Activated naive CD8-positive, alpha-beta T cell (primary cell): ENCODE results near the gene NCKAP5.
"Not testable (repeated sequence)": the region's sequence is repeated elsewhere in the genome, so short reads cannot be mapped to it uniquely, and the experiment has no call there.

Source experiments
- H3K27ac Mint-ChIP-seq: one replicate; pipeline ENCODE4 v1.8.0; 2021; ENCODE audit warnings: mixed read lengths
- H3K27me3 Mint-ChIP-seq: one replicate; pipeline ENCODE4 v1.8.0; 2021; ENCODE audit warnings: mixed read lengths
- H3K36me3 Mint-ChIP-seq: one replicate; pipeline ENCODE4 v1.8.0; 2021; ENCODE audit warnings: mixed read lengths
- H3K4me1 Mint-ChIP-seq: one replicate; pipeline ENCODE4 v1.8.0; 2021; ENCODE audit warnings: low read depth, mixed read lengths
- H3K4me3 Mint-ChIP-seq: one replicate; pipeline ENCODE4 v1.8.0; 2021; ENCODE audit warnings: mild to moderate bottlenecking, mixed read lengths
- H3K9me3 Mint-ChIP-seq: one replicate; pipeline ENCODE4 v1.8.0; 2021; ENCODE audit warnings: low read depth, mixed read lengths

NCKAP5 gene

DNA sequence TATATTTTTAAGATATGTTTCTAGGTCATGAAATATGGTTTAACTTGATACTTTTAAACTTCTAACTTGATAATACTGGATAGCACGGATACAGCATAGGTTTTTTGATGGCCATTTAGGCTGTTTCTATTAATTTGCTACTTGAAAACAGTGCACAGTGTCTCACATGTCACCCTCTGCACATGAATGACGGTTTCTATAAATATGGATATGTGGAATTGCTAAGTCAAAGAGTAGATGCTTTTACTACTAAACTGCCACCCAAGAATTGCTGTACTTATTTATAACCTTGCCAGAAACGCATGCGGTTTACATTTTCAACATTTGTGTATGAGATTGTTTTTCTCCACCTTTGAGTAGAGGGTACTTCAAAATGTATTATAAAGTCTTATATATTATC, 723.7 kb downstream of the NCKAP5 start:
- Mint-ChIP-seq H3K9me3 (no peaks in the 10 kb centered on the region), H3K36me3 (no peaks in the 10 kb centered on the region), H3K4me1 (no peaks in the 10 kb centered on the region), H3K27ac (no peak overlapping the region), H3K27me3 (no peaks in the 10 kb centered on the region), H3K4me3 (no peak overlapping the region)

DNA sequence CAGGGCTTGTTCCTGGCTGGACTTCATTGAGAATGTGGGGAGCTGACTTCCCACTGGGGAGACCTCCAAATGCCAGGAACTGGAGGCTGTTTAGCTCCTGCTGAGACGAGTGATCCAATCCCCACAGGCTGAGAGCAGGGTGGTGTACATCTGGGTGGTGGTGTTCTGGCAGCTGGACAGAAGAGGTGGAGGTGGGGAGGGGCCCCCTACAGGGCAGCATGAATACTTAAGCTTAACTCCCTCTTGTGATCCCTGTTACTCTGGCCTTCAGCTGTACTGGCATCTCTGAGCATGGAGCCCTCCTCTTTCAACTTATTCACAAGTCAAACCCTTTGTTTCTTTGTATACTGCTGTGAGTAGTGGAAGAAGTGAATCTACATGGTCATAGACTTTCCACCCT, 730.5 kb downstream of the NCKAP5 start:
- Mint-ChIP-seq H3K27ac (no peak overlapping the region), H3K4me3 (no peak overlapping the region), H3K36me3 (no peaks in the 10 kb centered on the region)

DNA sequence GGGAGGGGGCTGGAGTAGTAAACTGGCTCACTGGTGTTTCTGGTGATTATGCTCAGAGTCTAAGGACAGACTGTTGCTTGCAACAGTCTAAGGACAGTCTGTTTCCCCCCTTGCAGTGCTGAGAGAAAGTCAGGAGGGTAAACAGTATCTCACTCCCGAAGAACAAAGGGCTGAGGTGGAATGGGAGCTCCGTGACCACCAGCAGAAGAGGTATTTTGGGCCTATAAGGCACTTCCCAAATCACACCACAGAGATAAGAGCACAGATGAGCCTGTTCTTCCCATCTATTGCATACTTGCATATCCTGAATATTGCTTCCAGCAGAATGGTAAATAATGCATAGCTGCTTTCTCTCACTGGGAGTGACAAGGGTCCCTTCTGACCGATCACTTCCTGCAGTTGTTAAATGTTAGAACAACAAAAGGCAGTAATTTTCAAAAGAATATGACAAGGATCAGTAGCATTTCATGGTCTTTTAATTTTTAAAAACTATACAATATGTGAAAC, 737.9 kb downstream of the NCKAP5 start:
- Mint-ChIP-seq H3K4me1 (no peaks in the 10 kb centered on the region), H3K27ac (no peak overlapping the region), H3K27me3 (no peaks in the 10 kb centered on the region), H3K36me3 (no peaks in the 10 kb centered on the region), H3K9me3 (peaks cover 8% of the 10 kb centered on the region), H3K4me3 (no peak overlapping the region)

More for the DNA sequence above, 730.5 kb downstream of the NCKAP5 start:
- Mint-ChIP-seq H3K4me1 (no peaks in the 10 kb centered on the region), H3K9me3 (peaks cover 24% of the 10 kb centered on the region), H3K27me3 (no peaks in the 10 kb centered on the region)

DNA sequence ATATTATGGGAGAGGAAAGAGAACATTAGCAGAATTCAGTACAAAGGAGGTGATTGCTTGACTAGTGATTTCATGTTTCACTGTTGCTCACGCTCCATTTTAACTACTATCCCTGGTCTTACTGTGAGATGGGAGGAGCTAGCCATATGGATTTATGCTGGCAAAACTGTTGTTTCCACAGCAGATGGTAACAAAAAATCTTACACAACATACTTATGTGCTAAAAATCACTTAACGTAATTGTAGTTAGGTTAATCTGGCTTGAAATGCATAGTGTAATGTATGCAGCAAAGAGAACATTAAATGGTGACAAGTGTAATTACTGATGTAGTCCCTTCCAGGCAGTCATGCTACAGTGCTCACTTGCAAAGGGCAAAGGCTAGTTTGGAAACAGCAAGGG, 742.7 kb downstream of the NCKAP5 start:
- no peaks in the 10 kb centered on the region for H3K9me3 Mint-ChIP-seq
- no peak overlapping the region for H3K4me3 Mint-ChIP-seq
- H3K36me3 Mint-ChIP-seq = no peaks in the 10 kb centered on the region
- H3K4me1 Mint-ChIP-seq = no peaks in the 10 kb centered on the region
- no peak overlapping the region for H3K27ac Mint-ChIP-seq
- no peaks in the 10 kb centered on the region for H3K27me3 Mint-ChIP-seq

DNA sequence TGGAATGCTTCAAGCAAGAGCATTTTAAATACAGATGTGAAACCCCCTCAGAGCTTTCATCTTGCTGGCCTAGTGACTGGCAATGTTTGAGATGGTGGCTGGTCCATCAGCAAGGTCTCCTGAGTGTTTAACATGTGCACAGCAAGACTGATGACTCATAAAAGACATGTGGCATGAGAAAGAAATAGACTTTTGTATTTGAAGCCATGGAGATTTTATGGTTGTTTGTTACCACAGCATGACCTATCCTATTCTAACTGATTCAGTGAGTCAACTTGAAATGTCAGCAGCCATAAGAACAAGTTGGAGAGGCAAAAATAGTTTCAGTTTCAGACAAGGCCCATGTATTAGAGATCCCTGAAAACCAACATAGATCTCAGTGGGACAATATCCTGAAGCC, 743.5 kb downstream of the NCKAP5 start:
- Mint-ChIP-seq H3K27ac (no peak overlapping the region), H3K27me3 (no peaks in the 10 kb centered on the region), H3K4me1 (no peaks in the 10 kb centered on the region), H3K36me3 (no peaks in the 10 kb centered on the region), H3K9me3 (no peaks in the 10 kb centered on the region), H3K4me3 (no peak overlapping the region)

DNA sequence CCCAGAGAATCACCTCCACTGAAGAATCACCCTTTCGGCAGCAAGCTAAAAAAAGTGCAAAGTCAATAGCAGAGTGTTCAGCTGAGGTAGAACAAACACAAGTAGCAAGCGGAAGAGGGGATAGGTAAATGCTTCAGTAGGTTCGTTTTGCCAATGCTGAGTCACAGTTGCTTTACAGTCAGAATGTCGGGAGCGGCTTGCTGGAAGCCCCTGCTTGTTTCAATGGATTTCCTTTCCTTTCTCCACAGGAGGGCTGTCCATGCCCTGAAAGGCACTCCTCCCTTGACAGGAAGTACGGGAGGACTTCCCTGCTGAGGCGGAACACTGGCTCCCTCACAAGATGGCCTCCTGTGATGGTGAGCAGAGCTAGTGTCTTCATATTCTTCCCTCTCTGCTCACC, 752.0 kb downstream of the NCKAP5 start:
- Mint-ChIP-seq H3K27ac (no peak overlapping the region), H3K36me3 (no peaks in the 10 kb centered on the region), H3K4me3 (no peak overlapping the region)

DNA sequence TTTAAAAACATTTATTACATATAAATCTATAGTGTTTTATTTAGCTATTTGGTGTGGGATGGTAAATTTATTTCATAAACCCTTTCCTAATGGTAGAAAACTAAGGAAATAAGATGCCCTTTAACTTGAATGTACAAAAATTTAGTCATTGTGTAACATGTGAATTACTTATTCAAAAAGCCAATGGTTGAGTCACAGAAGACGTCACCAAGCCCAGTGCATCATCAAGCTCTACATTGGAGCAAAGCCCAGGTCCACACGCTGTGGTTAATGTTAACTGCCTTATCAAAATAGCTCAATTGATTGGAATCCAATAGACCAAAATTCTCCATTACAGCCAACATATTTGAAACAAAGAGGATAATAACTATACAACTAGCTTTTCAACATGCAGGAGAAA, 752.7 kb downstream of the NCKAP5 start:
- no peaks in the 10 kb centered on the region for H3K27me3 Mint-ChIP-seq
- no peaks in the 10 kb centered on the region for H3K4me1 Mint-ChIP-seq
- peaks cover 9% of the 10 kb centered on the region for H3K9me3 Mint-ChIP-seq
- no peaks in the 10 kb centered on the region for H3K36me3 Mint-ChIP-seq
- no peak overlapping the region for H3K27ac Mint-ChIP-seq
- no peak overlapping the region for H3K4me3 Mint-ChIP-seq

More for the DNA sequence above, 752.0 kb downstream of the NCKAP5 start:
- peaks cover 7% of the 10 kb centered on the region for H3K9me3 Mint-ChIP-seq
- no peaks in the 10 kb centered on the region for H3K27me3 Mint-ChIP-seq
- no peaks in the 10 kb centered on the region for H3K4me1 Mint-ChIP-seq

DNA sequence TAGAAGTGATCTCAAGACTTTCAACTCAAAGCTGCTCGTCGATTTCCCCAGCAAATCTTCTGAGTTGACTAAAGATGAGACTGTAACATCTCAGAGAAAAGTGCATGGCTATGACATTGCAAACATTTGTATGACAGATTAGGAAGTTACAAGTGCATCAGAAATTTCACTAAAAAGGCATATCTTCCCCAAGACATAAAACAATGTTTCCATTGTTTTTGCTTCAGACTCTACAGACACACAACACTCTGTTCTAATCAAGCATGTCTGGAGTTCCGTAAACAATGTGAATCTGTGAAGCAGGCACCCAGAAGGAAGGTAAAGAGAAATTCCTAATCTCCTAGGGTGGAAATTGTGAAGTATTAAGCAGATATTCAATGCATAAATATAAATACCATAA, 753.6 kb downstream of the NCKAP5 start:
- Mint-ChIP-seq H3K27me3 (no peaks in the 10 kb centered on the region), H3K4me3 (no peak overlapping the region), H3K36me3 (no peaks in the 10 kb centered on the region), H3K4me1 (no peaks in the 10 kb centered on the region), H3K9me3 (peaks cover 10% of the 10 kb centered on the region), H3K27ac (no peak overlapping the region)

DNA sequence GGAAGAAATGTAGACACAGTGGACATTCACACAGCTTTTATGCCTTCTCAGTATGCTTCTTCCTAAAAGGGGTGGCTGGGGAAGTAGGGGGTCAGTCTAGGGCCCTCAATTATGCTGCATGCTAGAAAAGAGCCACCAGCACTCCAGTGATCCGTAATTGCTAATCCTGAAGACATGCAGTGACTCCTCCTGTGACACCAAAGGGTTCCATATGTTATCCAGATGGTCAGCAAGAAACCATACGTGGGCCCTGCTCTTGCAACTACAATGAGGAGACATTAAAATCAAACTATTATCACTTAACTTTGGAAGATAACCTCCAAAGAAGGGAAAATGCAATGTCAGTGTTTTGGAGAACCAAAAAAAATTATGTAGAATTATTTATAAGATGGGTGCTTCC, 754.8 kb downstream of the NCKAP5 start:
- peaks cover 14% of the 10 kb centered on the region for H3K9me3 Mint-ChIP-seq
- H3K36me3 Mint-ChIP-seq = no peaks in the 10 kb centered on the region
- H3K4me3 Mint-ChIP-seq = no peak overlapping the region
- H3K27ac Mint-ChIP-seq = no peak overlapping the region
- no peaks in the 10 kb centered on the region for H3K4me1 Mint-ChIP-seq
- H3K27me3 Mint-ChIP-seq = no peaks in the 10 kb centered on the region

DNA sequence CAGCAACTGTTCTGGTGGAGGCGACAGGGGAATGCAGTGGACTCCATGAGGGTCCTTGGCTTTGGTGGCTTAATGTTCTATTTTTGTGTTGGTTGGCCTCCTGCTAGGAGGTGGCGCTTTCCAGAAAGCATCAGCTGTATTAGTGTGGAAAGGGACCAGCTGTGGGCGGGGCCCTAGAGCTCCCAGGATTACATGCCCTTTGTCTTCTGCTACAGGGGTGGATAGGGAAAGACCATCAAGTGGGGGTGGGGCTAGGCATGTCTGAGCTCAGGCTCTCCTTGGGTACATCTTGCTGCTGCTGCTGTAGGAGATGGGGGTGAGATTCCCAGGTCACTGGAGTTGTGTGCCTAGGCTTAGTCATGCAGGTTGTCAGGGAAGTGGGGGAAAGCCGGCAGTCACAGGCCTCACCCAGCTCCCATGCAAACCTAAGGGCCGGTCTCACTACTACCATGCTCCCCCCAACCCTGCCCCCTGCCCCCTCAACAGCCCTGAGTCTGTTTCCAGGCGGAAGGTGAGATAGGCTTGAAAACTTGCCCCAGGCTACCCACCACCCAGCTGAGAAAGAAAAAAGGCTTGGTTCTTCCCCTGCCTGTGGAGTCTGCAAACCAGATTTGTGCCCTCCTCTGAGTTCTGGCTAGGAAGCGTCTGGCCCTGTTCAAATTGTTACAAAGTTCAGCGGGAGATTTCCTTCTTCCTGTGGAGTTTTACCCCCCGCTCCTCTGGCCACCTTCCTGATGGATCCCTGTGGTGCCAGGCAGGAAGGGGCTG, 756.9 kb downstream of the NCKAP5 start:
- H3K36me3 Mint-ChIP-seq = no peaks in the 10 kb centered on the region
- H3K27me3 Mint-ChIP-seq = no peaks in the 10 kb centered on the region
- H3K4me1 Mint-ChIP-seq = no peaks in the 10 kb centered on the region
- H3K27ac Mint-ChIP-seq = no peak overlapping the region
- H3K9me3 Mint-ChIP-seq = peaks cover 17% of the 10 kb centered on the region
- H3K4me3 Mint-ChIP-seq = no peak overlapping the region

DNA sequence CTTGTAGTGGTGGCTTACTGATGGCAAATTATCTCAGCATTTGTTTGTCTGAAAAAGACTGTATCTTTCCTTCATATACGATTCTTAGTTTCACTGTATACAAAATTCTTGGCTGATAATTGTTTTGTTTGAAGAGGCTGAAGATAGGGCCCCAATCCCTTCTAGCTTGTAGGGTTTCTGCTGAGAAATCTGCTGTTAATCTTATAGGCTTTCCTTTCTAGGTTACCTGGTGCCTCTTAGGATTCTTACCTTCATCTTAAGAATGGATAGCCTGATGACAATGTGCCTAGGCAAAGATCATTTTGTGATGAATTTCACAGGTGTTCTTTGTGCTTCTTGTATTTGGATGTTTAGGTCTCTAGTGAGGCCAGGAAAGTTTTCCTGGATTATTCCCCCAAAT, 758.3 kb downstream of the NCKAP5 start:
- not testable (repeated sequence) for H3K27ac Mint-ChIP-seq, H3K36me3 Mint-ChIP-seq, H3K27me3 Mint-ChIP-seq, H3K4me3 Mint-ChIP-seq, H3K4me1 Mint-ChIP-seq
- peaks cover 16% of the 10 kb centered on the region for H3K9me3 Mint-ChIP-seq

DNA sequence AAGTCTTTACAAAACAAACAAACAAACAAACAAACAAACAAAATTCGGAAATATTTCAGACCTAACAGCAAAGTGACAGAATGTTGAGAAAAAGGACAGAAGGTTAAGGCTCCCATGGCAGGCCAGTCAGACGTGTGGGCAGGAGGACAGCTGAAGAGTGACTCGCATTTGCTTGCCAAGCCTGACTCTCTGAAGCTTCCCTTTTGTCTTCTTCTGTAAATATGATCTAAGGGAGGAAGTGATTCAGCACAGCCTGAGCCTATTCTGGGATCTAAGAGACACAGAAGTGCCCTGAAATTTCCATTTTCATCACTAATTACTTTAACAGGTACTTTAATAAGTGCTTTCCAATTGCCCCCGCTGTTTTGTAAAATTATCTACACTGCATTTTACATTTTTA, 764.2 kb downstream of the NCKAP5 start:
- no peaks in the 10 kb centered on the region for H3K27me3 Mint-ChIP-seq
- peaks cover 7% of the 10 kb centered on the region for H3K9me3 Mint-ChIP-seq

DNA sequence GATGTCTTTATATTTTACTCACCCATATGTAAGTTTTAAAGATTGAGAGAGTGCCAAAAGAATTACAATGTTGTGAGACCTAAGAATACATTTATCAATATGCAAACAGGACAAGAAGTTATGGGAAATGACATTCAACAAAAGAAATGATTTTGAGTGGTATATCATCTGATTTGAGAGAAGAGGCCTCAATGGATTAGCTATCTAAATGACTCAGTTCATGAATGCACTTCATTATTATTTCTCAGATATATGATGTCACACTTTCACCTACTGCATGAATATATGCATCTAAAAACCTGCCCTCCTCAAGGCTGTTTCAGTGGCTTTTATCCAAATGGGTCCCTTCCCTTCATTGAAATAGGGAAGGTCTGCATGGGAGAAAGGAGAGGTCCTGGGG, 769.9 kb downstream of the NCKAP5 start:
- H3K27me3 Mint-ChIP-seq = no peaks in the 10 kb centered on the region
- no peaks in the 10 kb centered on the region for H3K9me3 Mint-ChIP-seq
- no peaks in the 10 kb centered on the region for H3K4me1 Mint-ChIP-seq
- H3K27ac Mint-ChIP-seq = no peak overlapping the region
- H3K4me3 Mint-ChIP-seq = no peak overlapping the region
- no peaks in the 10 kb centered on the region for H3K36me3 Mint-ChIP-seq

More for the DNA sequence above, 764.2 kb downstream of the NCKAP5 start:
- Mint-ChIP-seq H3K36me3 (no peaks in the 10 kb centered on the region), H3K27ac (no peak overlapping the region), H3K4me1 (no peaks in the 10 kb centered on the region), H3K4me3 (no peak overlapping the region)

DNA sequence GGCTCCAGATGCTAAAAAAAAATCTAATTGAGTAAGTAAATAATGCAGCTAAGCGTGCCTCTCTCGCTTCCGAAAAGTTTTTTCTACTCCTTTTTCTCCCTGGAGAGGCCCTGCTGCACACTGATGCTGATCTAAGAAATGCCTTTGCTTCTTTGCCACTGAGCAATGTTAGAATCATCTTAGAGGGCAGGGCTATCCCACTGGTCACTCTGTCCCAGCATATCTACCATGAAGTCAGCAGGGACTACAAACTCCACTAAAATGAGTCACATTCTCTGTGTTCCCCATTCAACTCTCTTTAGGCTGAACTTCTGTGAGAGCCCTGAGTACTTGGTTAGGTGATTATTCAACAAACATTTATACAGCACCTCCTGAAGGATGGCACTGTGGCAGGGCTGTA, 770.7 kb downstream of the NCKAP5 start:
- no peaks in the 10 kb centered on the region for H3K9me3 Mint-ChIP-seq
- no peak overlapping the region for H3K4me3 Mint-ChIP-seq
- H3K4me1 Mint-ChIP-seq = no peaks in the 10 kb centered on the region
- no peak overlapping the region for H3K27ac Mint-ChIP-seq
- H3K36me3 Mint-ChIP-seq = no peaks in the 10 kb centered on the region
- H3K27me3 Mint-ChIP-seq = no peaks in the 10 kb centered on the region

DNA sequence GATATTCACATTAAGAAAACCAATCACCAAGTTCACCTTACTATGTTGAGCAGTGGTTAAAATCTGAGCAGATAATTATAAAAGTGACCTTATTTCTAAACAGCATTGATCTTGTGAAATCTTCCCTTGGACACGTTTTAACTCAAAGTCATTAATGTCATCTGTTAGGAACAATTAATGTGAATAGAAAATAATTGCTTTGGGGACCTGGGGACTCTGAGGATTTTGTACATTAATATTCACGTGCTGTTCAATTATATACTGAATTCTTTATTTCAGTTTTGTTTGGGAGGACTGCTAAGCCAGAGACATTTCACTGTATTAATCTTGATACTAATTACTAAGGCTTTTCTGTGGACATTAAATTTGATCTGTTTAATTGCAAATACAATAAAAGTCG, 771.2 kb downstream of the NCKAP5 start:
- H3K36me3 Mint-ChIP-seq = no peaks in the 10 kb centered on the region
- H3K27ac Mint-ChIP-seq = no peak overlapping the region
- H3K4me1 Mint-ChIP-seq = no peaks in the 10 kb centered on the region
- H3K27me3 Mint-ChIP-seq = no peaks in the 10 kb centered on the region
- no peak overlapping the region for H3K4me3 Mint-ChIP-seq
- no peaks in the 10 kb centered on the region for H3K9me3 Mint-ChIP-seq

DNA sequence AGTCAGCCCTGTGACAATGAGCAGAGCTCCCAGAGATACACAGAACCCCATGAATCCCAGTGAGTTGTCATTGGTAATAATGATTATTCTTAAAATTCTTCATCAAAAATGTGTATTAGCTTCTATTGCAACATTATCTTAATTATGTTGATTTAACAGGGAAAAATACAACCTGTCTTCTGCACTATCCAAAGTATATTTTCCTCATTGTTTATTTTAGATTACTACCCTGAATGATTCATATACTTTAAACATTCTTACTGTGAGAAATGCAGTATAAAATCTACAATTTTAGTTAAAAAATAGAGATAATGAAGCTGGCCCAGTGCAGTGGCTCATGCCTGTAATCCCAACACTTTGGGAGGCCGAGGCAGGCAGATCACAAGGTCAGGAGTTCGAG, 773.0 kb downstream of the NCKAP5 start:
- no peaks in the 10 kb centered on the region for H3K27me3 Mint-ChIP-seq
- no peak overlapping the region for H3K27ac Mint-ChIP-seq
- H3K4me1 Mint-ChIP-seq = no peaks in the 10 kb centered on the region
- H3K4me3 Mint-ChIP-seq = no peak overlapping the region
- no peaks in the 10 kb centered on the region for H3K9me3 Mint-ChIP-seq
- H3K36me3 Mint-ChIP-seq = no peaks in the 10 kb centered on the region
